CD4-positive, alpha-beta T cell treated with Interleukin-4 for 4 hours (primary cell): ENCODE measurements around the gene RBFA.

Source experiments
- DNase-seq: peaks from one replicate; pipeline ENCODE4 v3.0.0-alpha.2; 2020

Gene RBFA

GRCh38 chr18:80033181-80034067 lies 810 bp upstream of the RBFA start:
- peak; percentile 73 for DNase-seq

GRCh38 chr18:80034852-80035406 lies 695 bp downstream of the RBFA start:
- no peak for DNase-seq

- DNase-seq = no peak
Measured at GRCh38 chr18:80035997-80036396, 1.8 kb downstream of the RBFA start.

GRCh38 chr18:80037300-80037699 lies 3.1 kb downstream of the RBFA start:
- no peak for DNase-seq

- no peak for DNase-seq
Measured at GRCh38 chr18:80037869-80038630, 3.8 kb downstream of the RBFA start.

- DNase-seq = no peak
Measured at GRCh38 chr18:80040515-80040914, 6.3 kb downstream of the RBFA start.

- DNase-seq = no peak
Measured at GRCh38 chr18:80041424-80041823, 7.2 kb downstream of the RBFA start.

- no peak for DNase-seq
Measured at GRCh38 chr18:80042785-80043184, 8.6 kb downstream of the RBFA start.

- no peak for DNase-seq
Measured at GRCh38 chr18:80044072-80044471, 9.8 kb downstream of the RBFA start.

- DNase-seq = no peak
Measured at GRCh38 chr18:80046011-80046410, 11.8 kb downstream of the RBFA start.

GRCh38 chr18:80046431-80046830 lies 12.2 kb downstream of the RBFA start:
- DNase-seq = no peak

- DNase-seq = no peak
Measured at GRCh38 chr18:80046961-80047541, 12.8 kb downstream of the RBFA start.

GRCh38 chr18:80050797-80051196 lies 16.6 kb downstream of the RBFA start:
- DNase-seq = no peak

GRCh38 chr18:80056095-80056494 lies 21.9 kb downstream of the RBFA start:
- no peak for DNase-seq

GRCh38 chr18:80059945-80060344 lies 25.7 kb downstream of the RBFA start:
- DNase-seq = no peak

- no peak for DNase-seq
Measured at GRCh38 chr18:80065705-80066104, 31.5 kb downstream of the RBFA start.

GRCh38 chr18:80067321-80067720 lies 33.1 kb downstream of the RBFA start:
- DNase-seq = no peak

GRCh38 chr18:80067897-80068296 lies 33.7 kb downstream of the RBFA start:
- no peak for DNase-seq

GRCh38 chr18:80068571-80069272 lies 34.5 kb downstream of the RBFA start:
- no peak for DNase-seq

- no peak for DNase-seq
Measured at GRCh38 chr18:80070825-80071224, 36.6 kb downstream of the RBFA start.

- DNase-seq = no peak
Measured at GRCh38 chr18:80074183-80074582, 39.9 kb downstream of the RBFA start.

- no peak for DNase-seq
Measured at GRCh38 chr18:80074697-80075096, 40.5 kb downstream of the RBFA start.

- no peak for DNase-seq
Measured at GRCh38 chr18:80075940-80076339, 41.7 kb downstream of the RBFA start.
